Activated CD4-positive, alpha-beta T cell treated with anti-CD3 and anti-CD28 coated beads, Interleukin-2, amount 10 ng/mL, durations not matched to agents 24 days and 14 days (primary cell): Measurements from ENCODE around the gene TSR3. TPM values are rescaled to one million over a fixed set of nuclear protein-coding genes. Genes with fewer than 3 reads are reported as not detected.

ENCODE experiments used
- DNase-seq: peaks from one replicate; pipeline ENCODE4 v3.0.0; 2022
- H3K27ac Mint-ChIP-seq: one replicate; pipeline ENCODE4 v1.8.0; 2022; ENCODE audit warnings: mild to moderate bottlenecking, mixed read lengths
- H3K27me3 Mint-ChIP-seq: one replicate; pipeline ENCODE4 v1.8.0; 2022; ENCODE audit warnings: mixed read lengths
- H3K36me3 Mint-ChIP-seq: one replicate; pipeline ENCODE4 v1.8.0; 2022; ENCODE audit warnings: low read depth, mild to moderate bottlenecking, mixed read lengths
- H3K4me1 Mint-ChIP-seq: one replicate; pipeline ENCODE4 v1.8.0; 2021; ENCODE audit warnings: mixed read lengths
- H3K4me3 Mint-ChIP-seq: one replicate; pipeline ENCODE4 v1.8.0; 2022; ENCODE audit warnings: mild to moderate bottlenecking, moderate library complexity, mixed read lengths
- H3K9me3 Mint-ChIP-seq: one replicate; pipeline ENCODE4 v1.8.0; 2021; ENCODE audit warnings: mixed read lengths
- intact Hi-C: fragments of 100-400 bp; cut with micrococcal nuclease; formaldehyde crosslinking; loops from one replicate; pipeline ENCODE4 v1.15.1; 2023
- total RNA-seq: library from RNA; stranded (reverse); gene quantifications from 2 replicates; pipeline ENCODE4 v1.2.3, GENCODE V29; 2022

Gene TSR3
- total RNA-seq, 1 donor from 2014 or later = 88.2 TPM

DNA sequence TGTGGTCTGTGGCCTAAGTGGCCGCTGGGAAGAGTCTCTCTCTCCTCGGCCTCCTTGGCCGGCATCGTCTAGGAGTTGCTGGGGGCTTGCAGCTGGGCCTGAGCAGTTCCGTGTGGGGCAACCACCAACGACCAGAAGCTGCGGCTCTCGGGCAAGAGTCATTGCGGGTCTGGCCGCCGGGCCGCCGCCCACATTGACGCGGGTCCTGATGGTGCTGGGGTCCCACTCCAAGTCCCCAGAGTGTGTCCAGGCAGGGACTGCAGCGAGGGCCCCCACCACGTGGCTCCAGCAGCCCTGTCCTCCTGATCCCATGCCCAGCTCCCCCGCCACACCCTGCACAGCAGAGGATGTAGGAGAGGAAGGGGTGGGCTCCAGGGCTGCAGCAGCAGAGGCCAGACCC lies 31.9 kb upstream of the TSR3 start:
- Mint-ChIP-seq H3K4me1 (peaks cover 7% of the 10 kb centered on the region), H3K4me3 (no peak overlapping the region), H3K27me3 (no peaks in the 10 kb centered on the region), H3K36me3 (peaks cover 9% of the 10 kb centered on the region), H3K9me3 (no peaks in the 10 kb centered on the region), H3K27ac (no peak overlapping the region)
- intact Hi-C loops = no loop called here
- DNase-seq = no peak

- Mint-ChIP-seq H3K27ac (no peak overlapping the region), H3K9me3 (no peaks in the 10 kb centered on the region), H3K4me3 (no peak overlapping the region), H3K27me3 (no peaks in the 10 kb centered on the region), H3K4me1 (peaks cover 13% of the 10 kb centered on the region), H3K36me3 (peaks cover 9% of the 10 kb centered on the region)
- intact Hi-C loops = no loop called here
- DNase-seq = no peak
These were observed 30.1 kb upstream of the TSR3 start for GRCh38 chr16:1381612-1382406.

DNA sequence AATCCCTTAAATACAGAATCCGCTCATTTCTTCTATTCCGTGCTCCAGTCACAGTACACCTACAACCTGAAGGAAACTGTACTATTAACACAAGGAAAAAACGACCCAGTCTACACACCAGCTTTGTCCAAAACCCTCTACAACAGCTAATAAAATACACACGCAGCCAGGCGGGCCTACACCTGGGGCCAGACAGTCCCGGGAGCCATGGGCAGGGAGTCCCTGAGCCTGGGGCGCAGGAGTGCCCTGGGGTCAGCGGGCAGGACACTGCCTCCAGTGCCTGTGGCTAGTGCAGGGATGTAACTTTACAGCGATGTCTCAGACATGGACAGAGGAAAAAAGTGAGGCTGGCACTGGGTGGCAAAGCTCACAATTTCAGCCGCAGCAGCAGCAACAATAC lies 28.5 kb upstream of the TSR3 start:
- no peak for DNase-seq
- Mint-ChIP-seq H3K27ac (peak overlapping the region; percentile 82), H3K4me1 (peaks cover 13% of the 10 kb centered on the region), H3K27me3 (no peaks in the 10 kb centered on the region), H3K36me3 (peaks cover 12% of the 10 kb centered on the region), H3K9me3 (no peaks in the 10 kb centered on the region), H3K4me3 (peak overlapping the region; percentile 80)
- intact Hi-C loops = no loop called here

- Mint-ChIP-seq H3K4me3 (peak overlapping the region; percentile 80), H3K9me3 (no peaks in the 10 kb centered on the region), H3K36me3 (peaks cover 8% of the 10 kb centered on the region), H3K4me1 (peaks cover 13% of the 10 kb centered on the region), H3K27me3 (no peaks in the 10 kb centered on the region), H3K27ac (peak overlapping the region; percentile 82)
- peak; percentile 90 for DNase-seq
- intact Hi-C loops = loop anchor here (2.0 kb wide), 1 partner anchor 69 kb away; no protein-coding TSS in a partner anchor
These were observed 27.8 kb upstream of the TSR3 start for GRCh38 chr16:1379304-1380076.

DNA sequence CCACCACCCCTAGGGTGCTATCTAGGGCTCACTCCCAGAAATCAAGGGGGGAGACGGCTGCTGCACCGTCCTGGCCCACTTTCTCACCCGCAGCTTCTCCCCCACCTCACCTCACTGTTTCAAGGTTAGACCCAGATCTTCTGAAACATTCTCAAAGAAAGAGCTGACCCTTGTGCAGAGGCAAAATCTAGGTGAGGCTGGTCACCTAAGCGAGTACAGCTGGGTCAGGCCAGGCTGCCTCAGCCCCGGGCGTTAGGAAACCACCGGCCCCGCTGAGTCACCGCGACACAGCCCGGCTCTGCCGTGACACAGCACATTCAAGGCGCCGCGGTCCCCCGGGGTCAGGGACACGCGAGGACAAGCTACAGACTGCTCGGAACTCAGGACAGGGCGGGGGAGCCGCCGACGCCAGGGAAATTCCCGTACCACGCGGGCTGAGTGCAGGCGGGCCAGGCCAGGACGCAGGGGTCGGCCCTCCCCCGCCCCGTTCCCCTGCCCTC lies 27.2 kb upstream of the TSR3 start:
- H3K9me3 Mint-ChIP-seq = no peaks in the 10 kb centered on the region
- H3K4me3 Mint-ChIP-seq = peak overlapping the region; percentile 82
- intact Hi-C loops = loop anchor here (2.0 kb wide), 1 partner anchor 68 kb away; no protein-coding TSS in a partner anchor
- no peaks in the 10 kb centered on the region for H3K27me3 Mint-ChIP-seq
- H3K4me1 Mint-ChIP-seq = peaks cover 13% of the 10 kb centered on the region
- H3K36me3 Mint-ChIP-seq = peaks cover 7% of the 10 kb centered on the region
- DNase-seq = peak; percentile 88
- H3K27ac Mint-ChIP-seq = peak overlapping the region; percentile 92

DNA sequence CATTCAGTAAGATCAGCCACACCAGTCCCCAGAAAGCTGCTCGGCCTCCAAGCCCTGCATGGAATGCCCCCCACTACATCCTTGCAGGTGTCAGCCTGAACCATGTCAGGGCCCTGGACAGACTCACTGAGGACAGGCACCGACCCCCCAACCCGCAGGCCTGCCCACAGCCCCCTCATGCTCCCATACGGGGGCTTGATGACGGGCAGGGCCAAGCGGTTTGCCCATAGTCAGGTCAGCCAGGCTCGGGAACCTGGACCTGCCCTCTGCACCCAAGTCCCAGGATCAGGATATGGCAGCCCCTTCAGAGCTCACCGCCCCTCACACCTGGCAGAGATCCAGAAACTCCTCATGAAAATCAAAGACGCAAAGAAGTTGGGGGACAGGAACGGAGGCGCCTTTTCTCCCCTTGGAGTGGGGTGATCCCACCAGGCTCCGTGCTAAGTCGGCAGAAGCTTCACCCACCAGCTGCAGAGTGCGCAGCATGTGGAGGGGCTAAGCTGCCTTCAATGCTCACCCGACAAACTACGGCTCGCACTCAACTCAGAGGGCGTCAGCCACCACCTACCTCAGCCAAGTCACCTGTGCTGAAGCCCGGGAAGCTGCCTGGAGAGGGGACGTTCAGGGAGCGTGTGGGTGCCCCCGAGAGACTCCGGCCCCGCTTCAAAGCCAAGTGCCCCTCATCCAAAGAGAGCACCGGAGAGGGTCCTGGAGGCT lies 26.6 kb upstream of the TSR3 start:
- intact Hi-C loops = loop anchor here (2.0 kb wide), 1 partner anchor 67 kb away; no protein-coding TSS in a partner anchor
- peaks cover 7% of the 10 kb centered on the region for H3K36me3 Mint-ChIP-seq

DNA sequence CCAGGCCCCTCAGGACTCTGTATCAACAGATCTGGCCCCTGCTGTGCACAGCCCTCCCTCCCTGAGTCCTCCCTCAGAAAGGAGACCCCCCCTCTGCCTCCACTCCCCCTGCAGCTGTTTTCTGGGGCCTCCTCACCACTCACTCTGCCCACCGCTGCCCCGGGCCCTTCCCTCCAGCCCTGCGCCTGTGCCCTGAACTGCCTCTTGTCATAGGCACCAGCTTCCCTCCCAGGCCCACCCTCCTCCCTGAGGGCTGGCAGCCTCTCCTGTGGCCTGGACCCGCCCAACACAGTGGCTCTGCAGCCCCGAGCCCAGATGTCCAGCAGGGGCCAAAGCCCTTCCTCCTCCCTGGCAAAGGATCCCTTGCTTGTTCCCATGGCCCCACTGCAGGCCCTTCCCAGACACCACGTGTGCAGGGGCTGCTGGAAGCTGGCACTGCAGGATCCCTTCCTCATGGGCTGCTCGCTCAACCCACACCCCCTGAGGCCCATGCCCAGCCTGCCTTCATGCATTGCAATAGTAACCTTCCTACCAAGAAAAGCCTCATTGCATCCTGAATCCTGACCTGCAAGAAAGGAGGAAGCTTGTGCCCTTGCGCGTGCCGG lies 25.8 kb upstream of the TSR3 start:
- no peak for DNase-seq
- intact Hi-C loops = loop anchor here (2.0 kb wide), 1 partner anchor 67 kb away; no protein-coding TSS in a partner anchor
- Mint-ChIP-seq H3K27me3 (no peaks in the 10 kb centered on the region), H3K4me3 (peak overlapping the region; percentile 82), H3K4me1 (peaks cover 13% of the 10 kb centered on the region), H3K36me3 (peaks cover 7% of the 10 kb centered on the region), H3K27ac (peak overlapping the region; percentile 60), H3K9me3 (no peaks in the 10 kb centered on the region)

More for the DNA sequence above, 26.6 kb upstream of the TSR3 start:
- DNase-seq = no peak
- peaks cover 13% of the 10 kb centered on the region for H3K4me1 Mint-ChIP-seq
- H3K27me3 Mint-ChIP-seq = no peaks in the 10 kb centered on the region
- no peaks in the 10 kb centered on the region for H3K9me3 Mint-ChIP-seq
- H3K4me3 Mint-ChIP-seq = peak overlapping the region; percentile 82
- peak overlapping the region; percentile 71 for H3K27ac Mint-ChIP-seq

DNA sequence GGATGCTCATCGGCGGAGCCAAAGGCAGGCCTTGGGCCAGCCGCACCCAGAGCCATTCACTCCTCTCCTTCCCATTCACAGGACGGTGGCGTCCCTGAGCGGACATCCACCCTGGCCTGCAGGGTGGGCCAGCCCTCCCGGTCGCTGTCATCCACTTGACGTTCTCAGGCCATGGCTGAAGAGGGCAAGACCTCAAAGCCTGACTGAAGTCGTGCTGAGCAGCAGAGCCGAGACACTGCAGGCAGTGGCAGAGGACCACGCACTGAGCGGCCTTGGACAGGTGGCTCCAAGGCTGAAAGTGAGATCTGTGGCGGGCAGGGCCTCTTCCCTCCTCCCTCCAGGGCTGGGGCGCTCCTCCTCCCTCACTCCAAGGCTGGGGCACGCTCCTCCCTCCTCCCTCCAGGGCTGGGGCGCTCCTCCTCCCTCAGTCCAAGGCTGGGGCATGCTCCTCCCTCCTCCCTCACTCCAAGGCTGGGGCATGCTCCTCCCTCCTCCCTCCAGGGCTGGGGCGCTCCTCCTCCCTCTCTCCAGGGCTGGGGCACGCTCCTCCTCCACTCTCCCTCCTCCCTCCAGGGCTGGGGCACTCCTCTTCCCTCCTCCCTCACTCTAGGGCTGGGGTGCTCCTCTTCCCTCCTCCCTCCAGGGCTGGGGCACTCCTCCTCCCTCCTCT lies 24.2 kb upstream of the TSR3 start:
- H3K27ac Mint-ChIP-seq = no peak overlapping the region

DNA sequence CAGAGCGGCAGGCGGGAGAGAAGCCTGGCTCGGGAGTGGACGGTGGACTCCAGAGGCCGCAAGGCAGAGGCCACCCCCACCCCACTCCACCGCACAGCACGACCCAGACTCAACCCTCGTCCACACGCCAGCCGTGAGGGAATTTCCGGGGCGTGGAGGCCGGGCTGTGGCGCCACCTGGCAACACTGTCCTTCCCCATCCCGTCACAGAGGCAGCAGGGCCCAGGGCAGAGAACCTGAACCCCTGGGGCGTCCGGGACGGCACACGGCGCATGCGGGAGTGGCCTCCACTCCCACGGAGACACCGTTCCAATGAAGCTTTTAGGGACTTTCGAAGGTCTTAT lies 23.6 kb upstream of the TSR3 start:
- Mint-ChIP-seq H3K36me3 (peaks cover 6% of the 10 kb centered on the region), H3K4me1 (peaks cover 13% of the 10 kb centered on the region), H3K9me3 (no peaks in the 10 kb centered on the region), H3K4me3 (no peak overlapping the region), H3K27me3 (no peaks in the 10 kb centered on the region), H3K27ac (no peak overlapping the region)
- intact Hi-C loops = no loop called here
- no peak for DNase-seq

More for the DNA sequence above, 24.2 kb upstream of the TSR3 start:
- no peak for DNase-seq
- Mint-ChIP-seq H3K9me3 (no peaks in the 10 kb centered on the region), H3K4me3 (no peak overlapping the region), H3K36me3 (peaks cover 7% of the 10 kb centered on the region), H3K27me3 (no peaks in the 10 kb centered on the region), H3K4me1 (peaks cover 13% of the 10 kb centered on the region)
- intact Hi-C loops = no loop called here

DNA sequence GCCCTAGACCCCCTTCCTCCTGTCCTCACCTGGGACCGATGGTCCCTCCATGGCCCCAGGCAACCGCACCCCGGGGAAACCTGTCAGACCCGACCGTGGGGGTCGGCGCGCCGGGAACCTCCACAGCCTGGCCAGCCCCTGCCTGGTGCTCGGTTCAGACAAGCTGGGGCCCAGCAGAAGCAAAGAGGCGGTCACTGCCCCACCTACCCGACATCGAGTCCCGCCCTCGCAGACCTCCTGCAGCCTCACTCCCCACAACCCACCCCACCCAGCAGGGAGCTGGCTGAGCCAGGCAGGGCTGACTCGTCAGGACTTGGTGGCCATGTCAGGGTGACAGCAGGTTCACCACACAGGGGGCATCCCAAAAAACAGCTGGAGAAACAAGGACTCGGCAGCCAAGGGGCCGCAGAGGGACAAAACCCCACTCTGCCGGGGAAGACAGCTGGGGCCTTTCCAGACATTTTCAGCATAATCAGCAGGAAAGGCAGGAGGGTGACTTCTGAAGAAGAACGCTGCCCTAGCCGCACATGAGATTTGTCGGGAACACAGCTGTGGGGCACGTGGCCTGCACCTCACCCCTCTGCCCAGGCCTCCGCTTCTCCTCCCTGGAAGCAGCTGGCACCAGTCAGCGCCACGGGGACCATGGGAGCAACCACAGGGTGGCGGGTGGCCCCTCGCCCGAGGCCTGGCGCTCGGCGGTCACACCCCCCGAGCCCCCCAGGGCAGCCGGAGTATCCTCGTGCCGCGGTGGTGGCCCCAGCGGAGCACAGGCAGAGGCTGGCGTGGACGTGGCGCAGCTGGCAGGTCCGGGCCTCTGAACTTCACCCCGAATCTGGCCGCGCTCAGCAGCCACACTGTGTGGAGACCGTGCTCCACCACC lies 23.0 kb upstream of the TSR3 start:
- Mint-ChIP-seq H3K4me3 (no peak overlapping the region), H3K27me3 (no peaks in the 10 kb centered on the region), H3K4me1 (peaks cover 9% of the 10 kb centered on the region), H3K9me3 (no peaks in the 10 kb centered on the region), H3K36me3 (peaks cover 8% of the 10 kb centered on the region), H3K27ac (no peak overlapping the region)
- DNase-seq = no peak
- intact Hi-C loops = no loop called here

DNA sequence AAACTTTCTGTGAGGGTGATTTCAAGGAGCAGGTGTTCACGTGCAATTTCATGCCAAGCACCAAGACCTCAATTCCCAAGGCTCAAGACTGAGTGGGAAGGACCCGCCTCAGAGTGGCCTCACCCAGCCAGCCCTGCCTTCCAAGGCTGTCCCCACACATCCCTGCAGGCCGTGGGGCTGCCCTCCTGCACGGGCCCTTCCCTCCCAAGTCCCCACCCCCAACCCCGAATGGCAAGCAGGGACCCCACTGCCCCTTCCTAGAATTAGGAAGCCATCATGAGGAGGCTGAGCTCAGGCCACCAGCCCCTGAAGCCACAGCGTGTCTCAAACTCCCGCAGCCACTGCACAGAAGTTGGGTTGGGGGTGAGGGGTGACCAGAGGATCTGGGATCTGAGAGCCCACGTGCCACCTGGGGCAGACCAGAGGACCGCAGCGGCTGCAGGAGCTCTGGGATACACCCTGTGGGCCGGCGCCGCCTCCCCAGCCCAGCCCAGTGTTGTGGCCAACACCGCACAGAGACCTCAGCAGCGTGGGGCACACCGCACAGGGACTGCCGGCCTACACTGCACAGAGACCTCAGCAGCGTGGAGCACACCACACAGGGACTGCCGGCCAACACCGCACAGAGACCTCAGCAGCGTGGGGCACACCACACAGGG lies 20.7 kb upstream of the TSR3 start:
- H3K9me3 Mint-ChIP-seq = no peaks in the 10 kb centered on the region
- no peaks in the 10 kb centered on the region for H3K27me3 Mint-ChIP-seq
- DNase-seq = no peak

More for the DNA sequence above, 20.7 kb upstream of the TSR3 start:
- Mint-ChIP-seq H3K4me1 (no peaks in the 10 kb centered on the region), H3K36me3 (peaks cover 11% of the 10 kb centered on the region), H3K4me3 (no peak overlapping the region), H3K27ac (no peak overlapping the region)
- intact Hi-C loops = no loop called here
